ENCODE measurements around the gene GABRG3. TPM values are rescaled to one million over a fixed set of nuclear protein-coding genes. Genes with fewer than 3 reads are reported as not detected.

Gene GABRG3
- total and polyA plus RNA-seq, 4 experiments from 2014 or later: not detected

DNA sequence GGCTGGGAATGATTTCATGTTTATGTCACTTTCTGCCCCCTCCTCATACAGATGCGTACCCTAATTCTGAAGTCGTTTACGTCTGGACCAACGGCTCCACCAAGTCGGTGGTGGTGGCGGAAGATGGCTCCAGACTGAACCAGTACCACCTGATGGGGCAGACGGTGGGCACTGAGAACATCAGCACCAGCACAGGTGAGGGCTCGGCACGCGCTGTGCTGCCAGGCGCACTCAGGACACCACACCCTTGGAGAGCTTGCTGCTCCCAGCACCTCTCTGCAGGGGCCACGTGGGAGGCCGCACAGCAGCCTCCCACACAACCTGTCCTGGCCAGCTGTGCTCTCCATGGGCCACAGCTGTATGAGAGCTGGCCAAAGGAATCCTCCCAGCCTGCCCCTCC is 33.8 kb upstream of the GABRG3 start:
- H3K27me3 Mint-ChIP-seq: peaks cover 0 to 1% of the 10 kb centered on the region in 2 donors

GRCh38 chr15:26939398-26939797 is 31.6 kb upstream of the GABRG3 start:
- H3K4me3 ChIP-seq (ENCODE audit: low read length in 2 of 2): no peak overlapping the region
- peaks cover 0 to 1% of the 10 kb centered on the region in 2 donors for H3K27me3 Mint-ChIP-seq
- no peaks in the 10 kb centered on the region for H3K4me1 ChIP-seq (ENCODE audit: insufficient read depth, low read length)
- H3K27ac ChIP-seq (ENCODE audit: low read depth, low read length): no peak overlapping the region
- ChIA-PET POLR2A (ENCODE audit: partially characterized antibody) (no interaction called here), CTCF (ENCODE audit: partially characterized antibody) (no interaction called here)
- no peak overlapping the region for H3K4me3 Mint-ChIP-seq
- H3K9me3 Mint-ChIP-seq: peaks cover 0 to 23% (median 4%) of the 10 kb centered on the region in 8 donors
- H3K9me3 ChIP-seq (ENCODE audit: control insufficient read depth in 1 of 2, low read length in 2 of 2): no peaks in the 10 kb centered on the region
- H3K27me3 ChIP-seq (ENCODE audit: insufficient read depth, low read length): no peaks in the 10 kb centered on the region
- intact Hi-C loops (cut with micrococcal nuclease): no loop called here
- H3K36me3 Mint-ChIP-seq: no peaks in the 10 kb centered on the region
- no peaks in the 10 kb centered on the region for H3K36me3 ChIP-seq (ENCODE audit: insufficient read depth, low read length)
- no peak for DNase-seq
- no peaks in the 10 kb centered on the region for H3K4me1 Mint-ChIP-seq
- H3K27ac Mint-ChIP-seq: no peak overlapping the region

More for the DNA sequence above, 33.8 kb upstream of the GABRG3 start:
- ChIA-PET CTCF (ENCODE audit: partially characterized antibody) (no interaction called here), POLR2A (ENCODE audit: partially characterized antibody) (no interaction called here)
- Histone ChIP-seq H3K27me3 (ENCODE audit: insufficient read depth, low read length) (no peaks in the 10 kb centered on the region), H3K4me3 (ENCODE audit: low read length in 2 of 2) (no peak overlapping the region), H3K27ac (ENCODE audit: low read depth, low read length) (no peak overlapping the region), H3K9me3 (ENCODE audit: control insufficient read depth in 1 of 2, low read length in 2 of 2) (no peaks in the 10 kb centered on the region), H3K4me1 (ENCODE audit: insufficient read depth, low read length) (no peaks in the 10 kb centered on the region), H3K36me3 (ENCODE audit: insufficient read depth, low read length) (no peaks in the 10 kb centered on the region)
- H3K27ac Mint-ChIP-seq: no peak overlapping the region
- intact Hi-C loops (cut with micrococcal nuclease): no loop called here
- no peak for DNase-seq
- H3K36me3 Mint-ChIP-seq: no peaks in the 10 kb centered on the region
- peaks cover 0 to 19% (median 4%) of the 10 kb centered on the region in 8 donors for H3K9me3 Mint-ChIP-seq
- no peak overlapping the region for H3K4me3 Mint-ChIP-seq
- H3K4me1 Mint-ChIP-seq: no peaks in the 10 kb centered on the region

GRCh38 chr15:26941489-26941888 is 29.5 kb upstream of the GABRG3 start:
- no peak for DNase-seq
- Histone ChIP-seq H3K36me3 (ENCODE audit: insufficient read depth, low read length) (no peaks in the 10 kb centered on the region), H3K4me3 (ENCODE audit: low read length in 2 of 2) (no peak overlapping the region), H3K4me1 (ENCODE audit: insufficient read depth, low read length) (no peaks in the 10 kb centered on the region), H3K9me3 (ENCODE audit: control insufficient read depth in 1 of 2, low read length in 2 of 2) (no peaks in the 10 kb centered on the region), H3K27me3 (ENCODE audit: insufficient read depth, low read length) (no peaks in the 10 kb centered on the region), H3K27ac (ENCODE audit: low read depth, low read length) (no peak overlapping the region)
- Mint-ChIP-seq H3K27me3 (peaks cover 0 to 1% of the 10 kb centered on the region in 2 donors), H3K4me1 (no peaks in the 10 kb centered on the region), H3K9me3 (peaks cover 0 to 16% (median 3%) of the 10 kb centered on the region in 8 donors), H3K36me3 (no peaks in the 10 kb centered on the region), H3K4me3 (no peak overlapping the region), H3K27ac (no peak overlapping the region)
- intact Hi-C loops (cut with micrococcal nuclease): no loop called here
- ChIA-PET POLR2A (ENCODE audit: partially characterized antibody) (no interaction called here), CTCF (ENCODE audit: partially characterized antibody) (no interaction called here)

- H3K4me1 Mint-ChIP-seq: no peaks in the 10 kb centered on the region
- no peak for DNase-seq
- peaks cover 0 to 19% (median 4%) of the 10 kb centered on the region in 8 donors for H3K9me3 Mint-ChIP-seq
- no peak overlapping the region for H3K4me3 Mint-ChIP-seq
- intact Hi-C loops (cut with micrococcal nuclease): no loop called here
- ChIA-PET POLR2A (ENCODE audit: partially characterized antibody) (no interaction called here), CTCF (ENCODE audit: partially characterized antibody) (no interaction called here)
- Histone ChIP-seq H3K9me3 (ENCODE audit: control insufficient read depth in 1 of 2, low read length in 2 of 2) (no peaks in the 10 kb centered on the region), H3K4me3 (ENCODE audit: low read length in 2 of 2) (no peak overlapping the region), H3K27me3 (ENCODE audit: insufficient read depth, low read length) (no peaks in the 10 kb centered on the region), H3K4me1 (ENCODE audit: insufficient read depth, low read length) (no peaks in the 10 kb centered on the region), H3K27ac (ENCODE audit: low read depth, low read length) (no peak overlapping the region), H3K36me3 (ENCODE audit: insufficient read depth, low read length) (no peaks in the 10 kb centered on the region)
- H3K27me3 Mint-ChIP-seq: peaks cover 0 to 1% of the 10 kb centered on the region in 2 donors
- no peaks in the 10 kb centered on the region for H3K36me3 Mint-ChIP-seq
- H3K27ac Mint-ChIP-seq: no peak overlapping the region
Observed at GRCh38 chr15:26943866-26944265, 27.1 kb upstream of the GABRG3 start.

GRCh38 chr15:26945046-26945445 is 25.9 kb upstream of the GABRG3 start:
- Mint-ChIP-seq H3K4me3 (no peak overlapping the region), H3K36me3 (no peaks in the 10 kb centered on the region), H3K9me3 (peaks cover 0 to 16% (median 4%) of the 10 kb centered on the region in 8 donors), H3K4me1 (no peaks in the 10 kb centered on the region), H3K27ac (no peak overlapping the region), H3K27me3 (no peaks in the 10 kb centered on the region)
- ChIA-PET POLR2A (ENCODE audit: partially characterized antibody) (no interaction called here), CTCF (ENCODE audit: partially characterized antibody) (no interaction called here)
- no peak overlapping the region for H3K4me3 ChIP-seq (ENCODE audit: low read length in 2 of 2)
- no peak for DNase-seq
- H3K36me3 ChIP-seq (ENCODE audit: insufficient read depth, low read length): no peaks in the 10 kb centered on the region
- H3K4me1 ChIP-seq (ENCODE audit: insufficient read depth, low read length): no peaks in the 10 kb centered on the region
- H3K27ac ChIP-seq (ENCODE audit: low read depth, low read length): no peak overlapping the region
- H3K9me3 ChIP-seq (ENCODE audit: control insufficient read depth in 1 of 2, low read length in 2 of 2): no peaks in the 10 kb centered on the region
- intact Hi-C loops (cut with micrococcal nuclease): no loop called here
- no peaks in the 10 kb centered on the region for H3K27me3 ChIP-seq (ENCODE audit: insufficient read depth, low read length)

DNA sequence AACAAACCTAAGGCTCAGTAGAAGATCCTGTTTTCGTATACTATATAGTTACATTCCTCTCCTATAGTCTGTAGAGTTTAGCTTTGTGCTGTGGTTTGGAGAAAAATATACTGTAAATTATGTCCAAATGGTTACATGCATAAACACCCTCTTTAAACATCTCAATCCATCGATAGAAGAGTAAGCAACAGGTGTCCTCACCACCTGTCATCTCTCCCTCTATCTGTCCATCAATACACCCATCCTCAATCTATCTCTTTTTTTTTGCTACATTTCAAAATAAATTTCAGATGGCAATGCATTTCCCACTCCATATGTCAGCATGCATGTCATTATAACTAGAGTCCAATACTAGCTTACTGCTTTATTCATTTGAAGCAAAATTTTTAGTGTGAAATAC is 21.0 kb upstream of the GABRG3 start:
- no peak overlapping the region for H3K4me3 ChIP-seq (ENCODE audit: low read length in 2 of 2)
- H3K9me3 ChIP-seq (ENCODE audit: control insufficient read depth in 1 of 2, low read length in 2 of 2): no peaks in the 10 kb centered on the region
- Mint-ChIP-seq H3K4me1 (no peaks in the 10 kb centered on the region), H3K27me3 (no peaks in the 10 kb centered on the region), H3K9me3 (peaks cover 6 to 19% (median 13%) of the 10 kb centered on the region in 8 donors), H3K36me3 (no peaks in the 10 kb centered on the region), H3K4me3 (no peak overlapping the region), H3K27ac (no peak overlapping the region)
- intact Hi-C loops (cut with micrococcal nuclease): no loop called here
- H3K27ac ChIP-seq (ENCODE audit: low read depth, low read length): no peak overlapping the region
- H3K36me3 ChIP-seq (ENCODE audit: insufficient read depth, low read length): no peaks in the 10 kb centered on the region
- DNase-seq: no peak
- no peaks in the 10 kb centered on the region for H3K4me1 ChIP-seq (ENCODE audit: insufficient read depth, low read length)
- ChIA-PET POLR2A (ENCODE audit: partially characterized antibody) (no interaction called here), CTCF (ENCODE audit: partially characterized antibody) (no interaction called here)
- H3K27me3 ChIP-seq (ENCODE audit: insufficient read depth, low read length): no peaks in the 10 kb centered on the region

- H3K4me3 Mint-ChIP-seq: no peak overlapping the region
- ChIA-PET POLR2A (ENCODE audit: partially characterized antibody) (no interaction called here), CTCF (ENCODE audit: partially characterized antibody) (no interaction called here)
- H3K4me1 Mint-ChIP-seq: no peaks in the 10 kb centered on the region
- H3K9me3 Mint-ChIP-seq: peaks cover 6 to 15% (median 13%) of the 10 kb centered on the region in 8 donors
- intact Hi-C loops (cut with micrococcal nuclease): no loop called here
- H3K36me3 ChIP-seq (ENCODE audit: insufficient read depth, low read length): no peaks in the 10 kb centered on the region
- no peak overlapping the region for H3K27ac Mint-ChIP-seq
- H3K9me3 ChIP-seq (ENCODE audit: control insufficient read depth in 1 of 2, low read length in 2 of 2): no peaks in the 10 kb centered on the region
- no peaks in the 10 kb centered on the region for H3K27me3 Mint-ChIP-seq
- no peaks in the 10 kb centered on the region for H3K4me1 ChIP-seq (ENCODE audit: insufficient read depth, low read length)
- DNase-seq: no peak
- no peak overlapping the region for H3K27ac ChIP-seq (ENCODE audit: low read depth, low read length)
- no peaks in the 10 kb centered on the region for H3K36me3 Mint-ChIP-seq
- H3K4me3 ChIP-seq (ENCODE audit: low read length in 2 of 2): no peak overlapping the region
- no peaks in the 10 kb centered on the region for H3K27me3 ChIP-seq (ENCODE audit: insufficient read depth, low read length)
Observed at GRCh38 chr15:26954403-26954802, 16.6 kb upstream of the GABRG3 start.

DNA sequence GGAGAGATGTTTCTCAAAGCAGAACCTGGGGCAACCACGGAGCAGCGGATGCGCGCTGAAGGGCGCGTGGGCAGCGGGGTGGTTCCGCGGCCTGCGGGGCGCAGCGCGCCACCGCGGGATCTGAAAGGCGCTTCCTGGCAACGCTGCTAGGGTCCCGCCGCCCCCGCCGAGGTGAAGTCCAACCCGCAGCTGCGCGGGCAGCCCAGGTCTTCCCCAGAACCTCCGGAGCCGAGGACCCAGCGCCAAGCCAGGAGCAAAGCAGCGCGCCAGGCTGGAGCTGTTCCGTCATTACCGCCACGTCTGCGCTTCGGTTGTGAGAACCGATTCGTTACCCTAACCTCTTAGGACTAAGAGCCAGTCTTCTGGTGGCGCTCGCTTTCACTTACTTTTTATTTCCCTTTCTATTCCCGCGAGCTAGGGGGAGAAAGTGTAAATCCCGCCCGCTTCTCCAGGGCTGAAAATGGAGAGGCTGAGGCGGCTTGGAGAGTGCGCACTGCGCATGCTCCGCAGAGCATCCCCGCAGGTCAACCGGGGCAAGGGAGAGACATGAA is 3.2 kb upstream of the GABRG3 start:
- no peaks in the 10 kb centered on the region for H3K27me3 ChIP-seq (ENCODE audit: insufficient read depth, low read length)
- no peaks in the 10 kb centered on the region for H3K4me1 ChIP-seq (ENCODE audit: insufficient read depth, low read length)
- peaks cover 0 to 15% (median 9%) of the 10 kb centered on the region in 8 donors for H3K9me3 Mint-ChIP-seq
- no peak for DNase-seq
- no peak overlapping the region for H3K27ac Mint-ChIP-seq
- ChIA-PET POLR2A (ENCODE audit: partially characterized antibody) (no interaction called here), CTCF (ENCODE audit: partially characterized antibody) (no interaction called here)
- peaks cover 2 to 10% of the 10 kb centered on the region in 2 donors for H3K27me3 Mint-ChIP-seq
- H3K36me3 ChIP-seq (ENCODE audit: insufficient read depth, low read length): no peaks in the 10 kb centered on the region
- H3K9me3 ChIP-seq (ENCODE audit: control insufficient read depth in 1 of 2, low read length in 2 of 2): no peaks in the 10 kb centered on the region
- H3K36me3 Mint-ChIP-seq: no peaks in the 10 kb centered on the region
- intact Hi-C loops (cut with micrococcal nuclease): no loop called here
- H3K4me3 ChIP-seq (ENCODE audit: low read length in 2 of 2): no peak overlapping the region
- H3K27ac ChIP-seq (ENCODE audit: low read depth, low read length): no peak overlapping the region
- no peak overlapping the region for H3K4me3 Mint-ChIP-seq
- H3K4me1 Mint-ChIP-seq: no peaks in the 10 kb centered on the region

Measured in CD4-positive, alpha-beta memory T cell (primary cell).